HG02588 (cell line): ENCODE results near the gene TMEM147.

Experiments
- ATAC-seq: cut with Tn5 transposase; IDR thresholded peaks from one replicate; pipeline ENCODE4 v1.9.1; 2021; ENCODE audit warnings: mild to moderate bottlenecking, moderate library complexity; ENCODE audit not compliant: unreplicated experiment

The TMEM147 gene, protein sequence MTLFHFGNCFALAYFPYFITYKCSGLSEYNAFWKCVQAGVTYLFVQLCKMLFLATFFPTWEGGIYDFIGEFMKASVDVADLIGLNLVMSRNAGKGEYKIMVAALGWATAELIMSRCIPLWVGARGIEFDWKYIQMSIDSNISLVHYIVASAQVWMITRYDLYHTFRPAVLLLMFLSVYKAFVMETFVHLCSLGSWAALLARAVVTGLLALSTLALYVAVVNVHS

DNA sequence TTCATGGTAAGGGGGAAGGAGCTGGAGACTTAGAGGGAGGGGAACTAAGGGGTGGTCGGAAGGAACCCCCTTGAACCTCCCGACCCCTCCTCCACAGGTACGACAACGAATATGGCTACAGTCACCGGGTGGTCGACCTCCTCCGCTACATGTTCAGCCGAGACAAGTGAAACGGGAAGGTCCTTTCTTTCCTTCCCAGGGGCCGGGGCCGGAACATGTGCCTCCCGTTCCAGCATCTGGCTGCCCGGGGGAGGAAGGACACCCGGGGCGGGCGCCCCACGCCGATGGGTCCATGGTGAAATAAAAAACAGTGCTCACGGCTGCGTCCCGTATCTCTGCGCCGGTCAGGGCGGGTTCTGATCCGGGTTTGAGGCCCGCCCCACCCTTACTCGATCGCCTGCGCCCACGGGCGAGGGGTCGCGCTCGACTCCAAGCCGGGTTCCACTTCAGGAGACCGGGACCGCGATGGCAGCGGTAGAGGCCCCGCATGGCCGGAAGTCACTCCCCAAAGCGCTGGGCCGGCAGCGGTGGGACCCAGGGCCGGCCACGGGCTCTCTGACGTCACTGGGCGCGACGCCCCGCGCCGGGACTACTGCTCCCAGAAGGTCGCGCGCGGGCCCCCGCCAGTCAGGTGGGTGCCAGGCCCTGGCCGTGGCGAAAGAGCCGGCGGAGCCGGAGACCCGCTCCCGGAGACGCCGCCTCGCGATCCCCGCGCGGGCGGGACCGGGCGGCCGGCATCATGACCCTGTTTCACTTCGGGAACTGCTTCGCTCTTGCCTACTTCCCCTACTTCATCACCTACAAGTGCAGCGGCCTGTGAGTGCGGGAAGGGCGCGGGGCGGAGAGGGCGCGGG, at the start of gene TMEM147:
Gene TMEM147, plus strand, starts transcription at position 626 of the 854 bp plus-strand sequence. Its CDS starts 114 bp downstream, at position 740.
- ATAC-seq: peak; percentile 76

GRCh38 chr19:35497406-35497805, 48.0 kb upstream of the TMEM147 start:
- no peak for ATAC-seq

GRCh38 chr19:35498220-35498619, 47.2 kb upstream of the TMEM147 start:
- ATAC-seq: no peak

GRCh38 chr19:35498984-35499527, 46.4 kb upstream of the TMEM147 start:
- no peak for ATAC-seq

DNA sequence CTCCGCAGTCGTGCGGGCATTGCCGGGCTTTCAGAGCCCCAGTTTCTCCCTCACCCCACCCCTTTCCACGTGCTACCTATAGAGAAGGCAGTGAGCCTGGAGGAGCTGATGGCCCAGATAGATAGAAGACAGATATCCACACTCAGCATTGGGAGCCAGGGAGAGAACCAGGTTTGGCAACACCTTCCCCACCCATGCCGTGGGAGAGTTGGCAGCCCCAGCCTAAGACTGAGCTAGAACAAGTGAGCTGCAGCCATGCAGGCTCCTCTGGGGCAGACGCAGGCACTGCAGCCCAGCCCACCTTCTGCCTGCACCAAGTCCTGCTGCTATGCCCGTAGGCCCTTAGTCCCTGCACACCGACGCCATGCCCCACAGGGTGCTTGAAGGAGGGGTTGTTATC, 44.8 kb upstream of the TMEM147 start:
- ATAC-seq: no peak

GRCh38 chr19:35501684-35502083, 43.7 kb upstream of the TMEM147 start:
- ATAC-seq: no peak

DNA sequence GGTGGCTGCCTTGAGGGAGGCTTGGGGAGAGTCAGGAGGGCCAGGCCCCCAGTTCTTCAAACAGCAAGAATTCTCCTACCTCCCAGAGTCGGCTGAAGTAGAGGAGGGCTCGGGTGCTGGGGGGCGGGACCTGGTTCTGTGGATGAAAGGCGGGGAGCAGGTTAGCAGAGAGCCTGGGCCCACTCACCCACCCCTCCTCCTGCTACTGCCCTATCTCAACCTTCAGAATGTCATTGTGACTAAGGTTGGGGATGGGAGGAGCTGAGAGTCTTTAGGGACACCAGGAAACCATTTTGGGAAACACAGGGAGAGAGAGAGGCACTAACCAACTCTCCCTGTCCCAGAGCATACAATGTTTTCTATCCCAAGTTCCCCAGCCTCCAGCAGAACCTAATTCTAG, 42.7 kb upstream of the TMEM147 start:
- ATAC-seq: no peak

DNA sequence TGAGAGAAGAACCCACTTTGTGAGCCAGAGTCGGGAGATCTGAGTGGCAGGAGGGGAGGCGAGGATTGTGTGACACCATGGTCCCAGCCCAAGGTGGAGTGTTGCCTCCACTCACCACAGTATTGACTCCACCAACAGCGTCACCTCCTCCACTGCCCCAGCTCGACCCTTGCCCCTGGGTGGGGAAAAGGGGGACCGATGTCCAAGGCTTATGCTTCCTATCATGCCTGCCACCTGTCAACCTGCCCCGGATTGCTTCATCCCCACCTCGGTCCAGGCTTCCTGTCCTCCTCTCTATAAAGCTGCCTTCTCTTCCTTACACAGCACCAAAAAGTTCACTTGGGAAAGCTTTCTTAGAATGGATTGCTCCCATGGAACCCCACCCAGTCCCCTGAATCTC, 39.4 kb upstream of the TMEM147 start:
- no peak for ATAC-seq

GRCh38 chr19:35507561-35507960, 37.9 kb upstream of the TMEM147 start:
- no peak for ATAC-seq

DNA sequence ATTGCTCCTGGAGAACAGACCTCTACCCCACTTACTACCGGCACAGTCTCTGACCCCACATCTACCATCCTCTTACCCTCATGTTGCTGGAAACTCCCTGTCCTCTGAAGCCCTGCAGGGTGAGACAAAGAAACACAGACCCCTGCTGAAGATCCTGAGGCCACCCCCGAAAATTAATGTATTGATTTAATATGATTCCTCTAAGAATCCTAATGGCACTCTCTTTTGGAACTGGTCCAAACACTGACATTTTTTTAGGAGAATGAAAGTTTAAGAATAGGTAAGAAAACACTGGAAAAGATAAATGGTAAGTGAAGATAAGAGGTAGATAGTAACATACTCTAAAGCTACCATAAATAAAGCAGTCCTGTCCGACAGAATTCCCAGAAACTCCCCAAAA, 37.3 kb upstream of the TMEM147 start:
- ATAC-seq: no peak

GRCh38 chr19:35509018-35509652, 36.3 kb upstream of the TMEM147 start:
- ATAC-seq: no peak

- ATAC-seq: no peak
These were observed 35.4 kb upstream of the TMEM147 start for GRCh38 chr19:35509861-35510625.

DNA sequence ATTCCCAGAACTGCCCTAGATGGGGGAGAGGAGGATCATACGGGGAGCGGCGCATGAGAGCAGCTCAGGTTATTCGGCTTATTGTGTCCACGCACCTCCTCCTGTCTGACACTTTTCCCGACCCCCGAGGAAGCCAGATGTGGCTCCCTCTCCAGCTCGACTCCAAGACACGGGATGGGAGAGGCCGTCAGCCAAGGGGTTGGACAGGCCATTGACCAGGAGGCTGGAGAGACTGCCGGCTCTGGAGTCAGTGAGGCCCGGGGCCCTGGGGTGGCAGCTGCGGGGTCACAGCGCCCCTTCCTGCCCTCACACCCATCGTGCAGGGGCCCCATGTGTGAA, 34.8 kb upstream of the TMEM147 start:
- ATAC-seq: no peak

- no peak for ATAC-seq
These were observed 34.1 kb upstream of the TMEM147 start for GRCh38 chr19:35511337-35511736.

DNA sequence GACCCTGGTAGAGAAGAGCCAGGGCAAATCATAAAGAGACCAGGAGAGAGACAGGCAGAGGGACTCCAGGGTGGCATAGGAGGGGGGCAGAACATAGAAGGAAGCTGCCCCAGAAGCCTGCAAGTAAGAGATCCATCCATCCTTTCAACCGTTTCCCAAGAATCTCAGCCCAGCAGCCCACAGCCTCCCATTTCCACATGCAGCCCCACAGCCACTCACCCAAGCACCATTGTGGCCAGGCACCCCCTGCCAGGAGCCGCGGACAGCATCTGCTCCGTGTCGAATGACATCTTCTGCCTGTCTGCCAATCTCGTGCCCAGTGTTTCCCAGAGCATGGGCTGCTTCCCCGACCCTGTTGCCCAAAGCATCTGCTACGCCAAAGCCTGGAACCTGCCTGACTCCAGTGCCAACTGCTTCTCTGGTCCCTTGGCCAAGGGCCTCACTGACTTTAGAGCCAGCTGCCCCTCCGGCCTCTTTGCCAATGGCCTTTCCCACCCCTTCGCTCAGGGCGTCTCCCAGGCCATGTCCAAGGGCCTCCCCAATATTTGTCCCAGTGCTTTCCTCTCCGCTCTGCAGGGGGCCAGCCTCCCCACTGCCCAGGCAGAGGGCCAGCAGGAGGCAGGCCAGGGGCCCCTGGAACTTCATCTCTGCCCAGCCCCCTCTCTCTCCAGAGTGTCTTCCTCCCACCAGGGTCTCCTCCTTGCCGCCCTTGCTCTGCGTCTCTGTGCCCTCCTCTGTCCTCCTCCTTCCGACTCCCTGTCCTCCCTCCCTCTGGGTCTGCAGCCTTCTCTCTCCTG, 32.4 kb upstream of the TMEM147 start:
- no peak for ATAC-seq

DNA sequence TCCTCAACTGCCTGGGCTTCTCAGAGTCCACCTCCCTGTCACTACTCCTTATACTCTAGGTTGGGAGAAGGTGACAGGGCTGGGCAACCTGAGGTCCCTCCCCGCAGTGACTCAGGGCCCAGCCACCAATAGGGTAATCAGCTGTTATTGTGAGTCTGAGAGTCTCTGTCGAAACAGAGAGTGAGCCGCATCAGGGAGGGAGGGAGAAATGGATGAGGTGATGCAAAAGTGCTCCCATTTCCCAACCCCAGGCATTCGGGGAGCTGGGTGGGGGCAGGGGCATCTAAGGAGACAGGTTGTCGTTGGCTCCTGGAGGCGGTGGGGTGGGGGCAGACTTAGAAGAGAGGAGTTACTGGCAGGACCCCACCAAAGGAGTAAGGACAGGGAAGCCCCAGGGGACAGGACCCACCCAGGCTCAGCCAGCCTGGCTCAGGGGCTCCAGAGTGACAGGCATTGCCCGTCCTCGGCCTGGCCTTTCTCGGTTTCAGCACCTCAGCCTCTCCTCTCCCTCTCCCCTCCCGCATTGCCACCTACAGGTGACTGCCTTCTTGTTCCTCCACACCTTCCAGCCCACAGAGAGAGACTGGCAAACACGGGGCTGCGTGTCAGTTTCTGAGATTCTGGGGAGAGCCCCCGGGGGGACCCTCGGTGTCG, 31.7 kb upstream of the TMEM147 start, which contains the start of gene DMKN:
Gene DMKN, minus strand, starts transcription at position 22 of the 654 bp plus-strand sequence. CDS start 174 bp downstream, outside the sequence.
- no peak for ATAC-seq

- no peak for ATAC-seq
These were observed 31.1 kb upstream of the TMEM147 start for GRCh38 chr19:35514282-35514809.

DNA sequence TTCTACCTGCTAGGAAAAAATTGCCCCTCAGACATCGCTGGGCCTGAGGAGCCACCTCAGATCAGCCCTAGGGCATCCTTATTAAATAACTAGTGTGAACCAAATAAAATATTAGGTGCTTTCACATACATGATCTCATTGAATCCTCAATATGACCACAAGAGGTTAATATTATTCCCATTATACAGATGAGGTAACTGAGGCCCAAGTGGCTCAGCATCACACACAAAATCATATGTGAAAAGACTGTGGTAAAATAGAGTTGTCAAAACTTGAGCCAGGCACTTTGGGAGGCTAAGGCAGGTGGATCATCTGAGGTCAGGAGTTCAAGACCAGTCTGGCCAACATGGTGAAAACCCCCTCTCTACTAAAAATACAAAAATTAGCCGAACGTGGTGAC, 29.1 kb upstream of the TMEM147 start:
- ATAC-seq: no peak

GRCh38 chr19:35517342-35517741, 28.1 kb upstream of the TMEM147 start:
- ATAC-seq: no peak
